CD4-positive, alpha-beta T cell treated with Interleukin-12 subunit alpha and Interleukin-12 subunit beta, for 1 hour (primary cell): ENCODE results near the gene KLK3.
"Not testable (repeated sequence)": the region's sequence is repeated elsewhere in the genome, so short reads cannot be mapped to it uniquely, and the experiment has no call there.

Experiments used
- DNase-seq: peaks from one replicate; pipeline ENCODE4 v3.0.0-alpha.2; 2020

The KLK3 gene

DNA sequence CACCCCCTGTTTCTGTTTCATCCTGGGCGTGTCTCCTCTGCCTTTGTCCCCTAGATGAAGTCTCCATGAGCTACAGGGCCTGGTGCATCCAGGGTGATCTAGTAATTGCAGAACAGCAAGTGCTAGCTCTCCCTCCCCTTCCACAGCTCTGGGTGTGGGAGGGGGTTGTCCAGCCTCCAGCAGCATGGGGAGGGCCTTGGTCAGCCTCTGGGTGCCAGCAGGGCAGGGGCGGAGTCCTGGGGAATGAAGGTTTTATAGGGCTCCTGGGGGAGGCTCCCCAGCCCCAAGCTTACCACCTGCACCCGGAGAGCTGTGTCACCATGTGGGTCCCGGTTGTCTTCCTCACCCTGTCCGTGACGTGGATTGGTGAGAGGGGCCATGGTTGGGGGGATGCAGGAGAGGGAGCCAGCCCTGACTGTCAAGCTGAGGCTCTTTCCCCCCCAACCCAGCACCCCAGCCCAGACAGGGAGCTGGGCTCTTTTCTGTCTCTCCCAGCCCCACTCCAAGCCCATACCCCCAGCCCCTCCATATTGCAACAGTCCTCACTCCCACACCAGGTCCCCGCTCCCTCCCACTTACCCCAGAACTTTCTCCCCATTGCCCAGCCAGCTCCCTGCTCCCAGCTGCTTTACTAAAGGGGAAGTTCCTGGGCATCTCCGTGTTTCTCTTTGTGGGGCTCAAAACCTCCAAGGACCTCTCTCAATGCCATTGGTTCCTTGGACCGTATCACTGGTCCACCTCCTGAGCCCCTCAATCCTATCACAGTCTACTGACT is at the start of gene KLK3:
TSS of gene KLK3 (plus strand) at position 280 of the 775 bp plus-strand sequence. CDS start at position 321, 41 bp downstream.
- DNase-seq: no peak

DNA sequence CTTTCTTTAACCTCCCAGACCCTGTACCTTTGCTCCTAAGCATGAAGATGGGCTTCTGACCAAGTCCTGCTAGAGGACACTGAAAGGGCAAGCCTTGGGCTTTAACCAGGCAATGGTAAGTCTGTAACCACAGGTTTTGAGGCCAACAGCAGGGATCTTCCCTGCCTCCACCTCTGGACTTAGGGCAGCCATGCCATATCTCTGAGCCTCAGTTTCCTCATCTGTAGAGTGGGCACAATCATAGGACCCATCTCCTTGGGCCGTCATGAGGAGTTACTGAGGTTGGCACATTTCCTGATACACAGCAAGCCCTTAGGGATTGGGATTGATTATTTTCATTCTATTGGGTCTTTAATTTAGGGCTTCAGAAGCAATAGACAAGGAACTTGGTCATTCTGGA is 45.9 kb upstream of the KLK3 start:
- DNase-seq: no peak

DNA sequence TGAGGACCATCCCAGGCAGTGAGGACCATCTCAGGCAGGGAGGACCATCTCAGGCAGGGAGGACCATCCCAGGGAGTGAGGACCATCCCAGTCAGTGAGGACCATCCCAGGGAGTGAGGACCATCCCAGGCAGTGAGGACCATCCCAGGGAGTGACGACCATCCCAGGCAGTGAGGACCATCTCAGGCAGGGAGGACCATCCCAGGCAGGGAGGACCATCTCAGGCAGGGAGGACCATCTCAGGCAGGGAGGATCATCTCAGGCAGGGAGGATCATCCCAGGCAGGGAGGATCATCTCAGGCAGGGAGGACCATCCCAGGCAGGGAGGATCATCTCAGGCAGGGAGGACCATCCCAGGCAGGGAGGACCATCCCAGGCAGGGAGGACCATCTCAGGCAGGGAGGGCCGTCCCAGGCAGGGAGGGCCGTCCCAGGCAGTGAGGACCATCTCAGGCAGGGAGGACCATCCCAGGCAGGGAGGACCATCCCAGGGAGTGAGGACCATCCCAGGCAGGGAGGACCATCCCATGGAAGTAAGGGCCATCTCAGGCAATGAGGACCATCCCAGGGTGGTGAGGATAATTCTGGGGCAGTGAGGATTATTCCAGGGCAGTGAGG is 43.0 kb upstream of the KLK3 start:
- DNase-seq: not testable (repeated sequence)

DNA sequence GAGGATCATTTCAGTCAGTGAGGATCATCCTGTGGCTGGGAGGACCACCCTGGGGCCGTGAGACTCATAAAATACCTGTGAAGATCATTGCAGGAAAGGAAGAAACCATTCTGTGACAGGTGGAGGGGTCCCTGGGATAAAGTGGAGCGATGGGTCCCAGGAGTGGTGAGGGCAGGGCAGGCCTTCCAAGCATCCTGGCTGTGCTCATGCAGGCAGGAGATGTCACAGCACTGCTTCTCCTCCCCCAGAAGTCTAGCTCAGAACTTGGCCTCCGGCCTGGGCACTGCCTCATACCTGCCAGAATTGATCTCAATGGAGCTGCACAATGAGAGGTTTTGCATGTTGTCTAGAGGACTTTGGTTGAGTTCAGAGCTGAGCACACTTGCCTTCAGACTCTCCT is 42.2 kb upstream of the KLK3 start:
- no peak for DNase-seq

DNA sequence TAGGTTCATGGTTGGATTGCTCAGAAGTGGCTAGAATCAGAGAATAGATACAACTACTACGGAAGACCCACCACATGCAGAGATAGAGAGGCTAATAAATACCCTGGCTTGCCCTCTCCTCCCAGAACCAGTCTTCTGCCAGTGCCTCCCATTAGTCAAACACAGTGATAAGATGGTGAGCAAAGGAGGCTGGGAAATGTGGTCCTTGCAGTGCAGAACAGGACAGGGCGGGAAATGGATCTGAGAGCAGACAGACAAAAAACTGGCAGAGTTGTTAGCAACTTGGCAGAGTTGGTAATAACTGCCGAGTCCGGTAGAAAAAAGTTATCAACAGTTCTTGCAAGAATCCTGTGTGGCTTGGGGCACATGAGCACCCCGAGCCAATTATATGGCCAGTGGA is 39.8 kb upstream of the KLK3 start:
- DNase-seq: no peak

DNA sequence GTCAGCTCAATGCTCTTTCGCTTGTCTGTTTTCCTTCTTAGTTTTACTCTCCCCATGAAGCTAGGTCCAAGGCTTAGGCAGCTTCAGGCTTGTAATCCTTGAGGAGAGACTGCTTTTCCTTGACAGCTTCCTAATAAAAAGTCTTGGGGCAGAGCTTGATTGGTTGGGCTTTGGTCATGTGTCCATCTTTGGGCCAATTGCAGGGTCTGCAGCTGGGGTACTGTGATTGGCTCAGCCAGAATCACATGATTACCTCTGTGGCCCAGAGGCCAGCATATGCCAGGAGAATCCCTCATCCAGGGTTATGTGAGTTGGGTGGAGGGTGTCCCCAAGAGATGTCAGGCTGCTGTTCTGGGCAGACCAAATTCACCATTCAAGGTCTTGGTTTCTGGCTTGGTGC is 39.3 kb upstream of the KLK3 start:
- no peak for DNase-seq

DNA sequence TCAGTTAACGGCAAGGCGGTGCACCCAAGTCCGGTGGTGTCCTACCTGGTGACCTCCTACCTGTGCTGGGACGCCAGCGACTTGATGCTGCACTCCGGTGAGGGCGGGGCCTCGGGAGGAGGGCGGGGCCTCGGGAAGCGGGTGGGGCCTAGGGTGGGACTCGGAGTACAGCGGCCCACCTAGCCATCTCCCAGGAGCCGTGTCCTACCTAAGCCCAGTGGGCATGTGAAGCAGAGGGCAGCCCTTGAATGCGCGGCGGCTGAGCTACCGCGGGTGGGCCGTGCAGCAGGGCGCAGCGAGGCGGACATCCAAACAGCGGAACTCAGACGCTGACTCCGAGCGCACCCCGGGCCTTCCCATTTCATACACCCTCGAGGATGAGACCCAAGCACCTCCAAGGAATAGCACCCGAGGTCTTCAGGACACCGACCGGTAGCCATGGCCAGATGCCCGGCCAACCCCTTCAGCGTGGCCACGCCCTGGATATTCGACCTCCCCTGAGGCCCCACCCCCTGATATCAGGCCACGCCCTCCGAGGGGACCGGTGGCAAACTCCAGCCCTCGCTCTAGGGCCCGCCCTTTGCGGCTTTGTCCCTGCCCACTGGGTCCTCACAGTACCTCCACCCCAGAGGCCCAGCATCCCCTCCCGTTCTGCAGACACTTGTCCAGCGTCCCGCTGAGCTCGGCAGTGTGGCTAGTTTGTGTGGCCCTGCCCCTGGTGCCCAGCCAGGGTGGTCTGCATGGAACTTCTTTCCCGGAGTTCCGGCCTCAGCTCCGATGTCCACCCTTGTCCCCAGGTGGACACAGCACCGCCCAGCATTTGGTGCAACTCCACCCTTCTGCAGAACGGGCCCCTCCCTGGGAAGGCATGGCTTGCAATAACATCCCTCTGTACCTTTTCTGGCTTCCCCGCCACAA is 36.5 kb upstream of the KLK3 start:
- DNase-seq: peak; percentile 38

DNA sequence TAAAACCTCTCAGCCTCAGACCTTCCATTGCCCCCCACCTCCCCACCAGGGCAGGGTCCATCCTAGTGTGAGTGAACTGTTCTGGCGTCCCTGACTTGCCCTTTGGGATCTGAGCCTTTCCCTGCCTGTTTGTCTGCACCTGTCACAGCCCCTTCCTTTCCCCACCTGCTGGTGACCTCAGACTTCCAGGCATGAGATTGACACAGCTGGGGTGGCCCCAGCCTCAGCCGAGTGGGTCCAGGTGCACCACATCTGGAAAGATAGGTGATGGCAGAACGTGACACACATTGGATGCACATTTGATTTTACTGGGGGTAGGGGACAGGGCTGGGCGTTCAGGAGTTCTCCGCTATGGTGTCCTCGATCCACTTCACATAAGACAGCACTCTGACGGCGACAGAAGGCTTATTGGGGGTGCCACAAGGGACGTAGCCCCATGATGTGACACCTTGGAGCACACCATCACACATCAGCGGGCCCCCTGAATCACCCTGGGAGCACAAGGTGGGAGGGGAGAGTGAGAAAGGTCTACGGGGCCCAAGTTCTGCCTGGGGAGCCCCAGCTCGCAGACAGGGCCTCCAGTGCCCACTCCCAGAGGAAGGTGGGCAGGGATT is 35.7 kb upstream of the KLK3 start:
- no peak for DNase-seq

DNA sequence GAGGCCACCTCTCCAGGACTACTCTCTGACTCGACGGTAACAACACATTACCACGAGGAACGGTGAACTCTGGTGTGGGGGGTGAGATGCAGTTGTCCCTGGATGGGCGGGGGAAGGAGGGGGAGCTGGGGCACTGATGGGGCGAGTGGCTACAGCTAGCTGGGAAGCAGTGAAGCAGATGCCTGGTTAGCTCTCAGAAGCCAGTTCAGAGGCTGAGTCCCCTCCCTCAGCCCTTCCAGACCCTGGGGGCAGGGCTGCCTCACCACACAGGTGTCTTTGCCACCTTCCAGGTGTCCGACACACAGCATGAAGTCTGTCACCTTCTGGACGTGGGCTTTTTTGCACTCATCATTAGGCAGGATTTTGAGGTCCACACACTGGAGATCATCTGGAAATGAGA is 35.1 kb upstream of the KLK3 start:
- DNase-seq: no peak

DNA sequence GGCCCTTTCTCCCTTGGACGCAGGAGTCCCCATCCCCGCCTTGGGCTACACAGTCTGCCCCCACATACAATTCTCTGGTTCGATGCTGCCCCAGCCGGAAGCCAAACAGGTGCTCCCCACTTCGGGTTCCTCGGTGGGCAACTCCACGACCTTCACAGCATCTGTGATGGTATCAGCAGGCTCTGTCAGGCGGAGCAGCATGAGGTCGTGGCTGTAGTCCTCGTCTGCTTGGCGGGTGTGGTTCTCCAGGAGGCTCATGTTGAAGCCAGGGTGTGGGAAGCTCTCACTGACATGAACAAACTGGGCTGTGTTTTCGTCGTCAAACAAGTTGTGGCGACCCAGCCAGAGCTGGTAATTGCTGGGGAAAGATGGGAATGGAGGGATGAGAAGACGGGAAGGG is 34.6 kb upstream of the KLK3 start:
- no peak for DNase-seq

DNA sequence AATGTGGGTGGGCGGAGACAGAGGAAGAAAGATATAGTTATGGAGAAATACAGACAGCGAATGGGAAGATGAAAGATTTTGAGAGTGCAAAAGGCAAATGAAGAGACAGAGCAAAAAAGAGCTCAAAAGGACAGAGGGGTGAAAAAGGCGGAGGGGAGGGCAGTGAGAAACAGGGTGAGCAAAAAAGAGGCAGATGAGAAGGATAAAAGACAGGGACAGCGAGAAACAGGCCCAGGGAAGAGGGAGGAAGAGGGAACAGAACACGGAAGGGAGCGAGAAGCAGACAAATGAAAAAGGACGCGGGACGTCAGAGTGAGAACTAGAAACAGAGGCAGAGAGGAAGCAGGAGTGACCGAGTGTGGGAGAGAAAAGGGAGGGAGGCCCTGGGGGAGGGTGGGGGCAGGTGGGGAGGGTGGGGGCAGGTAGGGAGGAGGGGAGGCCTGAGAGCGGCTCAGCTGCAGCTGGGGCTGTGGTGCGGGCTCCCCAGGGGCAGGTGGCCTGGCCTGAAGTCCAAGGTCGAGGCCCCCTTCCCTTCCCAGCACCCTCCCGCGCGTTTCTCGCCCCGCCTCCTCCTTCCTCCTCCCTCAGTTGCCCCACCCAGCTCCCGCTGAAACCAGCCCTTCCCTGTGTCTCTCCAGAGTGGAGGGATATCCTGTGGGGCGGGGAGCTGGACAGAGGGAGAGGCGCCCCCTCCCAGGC is 34.0 kb upstream of the KLK3 start:
- DNase-seq: no peak

DNA sequence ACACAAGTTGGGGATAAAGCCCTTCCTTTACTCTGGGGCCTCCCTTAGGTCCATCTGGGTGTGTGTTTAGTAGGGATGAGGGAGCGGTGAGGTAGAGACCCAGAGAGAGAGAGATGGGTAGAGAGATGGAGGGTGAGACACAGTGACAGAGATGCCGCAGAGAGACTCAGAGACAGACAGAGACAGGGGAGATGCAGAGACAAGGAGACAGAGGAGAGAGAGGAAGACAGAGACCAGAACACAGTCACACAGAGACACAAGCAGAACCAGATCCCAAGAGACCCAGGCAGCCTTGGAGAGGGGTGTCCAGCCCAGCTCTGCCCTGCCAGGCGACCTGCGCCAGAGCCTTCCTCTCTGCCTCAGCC is 33.5 kb upstream of the KLK3 start:
- no peak for DNase-seq

DNA sequence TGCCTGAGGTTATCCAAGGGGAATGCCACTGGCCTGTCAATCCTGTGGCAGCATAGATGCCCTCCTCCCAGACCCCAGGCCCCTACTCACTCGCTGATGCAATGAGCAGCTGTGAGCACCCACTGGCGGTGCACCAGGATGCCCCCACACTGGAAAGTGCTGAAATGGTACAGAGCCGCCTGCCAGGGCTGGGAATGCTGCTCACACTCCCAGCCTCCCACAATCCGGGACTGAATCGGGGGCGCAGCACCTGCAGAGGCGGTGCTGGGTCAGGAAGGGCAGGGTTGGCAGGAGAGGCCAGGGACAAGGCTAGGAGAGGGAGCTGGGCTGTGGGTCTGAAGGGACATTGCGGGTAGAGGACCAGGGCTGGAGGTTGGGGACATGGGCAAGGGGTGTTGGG is 33.1 kb upstream of the KLK3 start:
- no peak for DNase-seq

DNA sequence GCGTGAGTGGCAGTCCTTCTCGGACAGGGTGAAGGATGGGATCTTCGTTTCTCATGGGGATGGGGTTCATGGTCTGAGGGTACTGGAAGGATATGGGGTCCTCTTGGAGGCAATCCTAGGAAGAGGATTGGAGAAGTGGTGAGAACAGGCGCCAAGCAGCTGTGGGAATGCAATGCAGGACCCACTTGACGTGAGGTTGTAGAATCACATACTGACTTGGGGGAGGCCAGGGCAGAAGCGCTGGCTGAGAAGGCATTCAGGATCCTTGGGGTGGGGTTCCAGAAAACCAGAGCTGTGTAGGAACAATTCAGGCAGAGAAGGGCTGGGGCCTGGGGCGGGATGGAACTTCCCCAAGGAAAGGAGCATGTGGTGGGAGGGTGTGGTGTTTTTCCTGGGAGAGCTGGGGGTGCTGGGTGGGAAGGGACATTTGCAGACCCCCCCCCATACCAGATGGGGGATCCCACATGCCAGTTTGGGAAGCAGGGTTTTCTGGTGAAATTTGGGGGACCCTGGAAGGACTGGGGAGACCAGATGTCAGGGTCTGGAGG is 32.0 kb upstream of the KLK3 start:
- no peak for DNase-seq

DNA sequence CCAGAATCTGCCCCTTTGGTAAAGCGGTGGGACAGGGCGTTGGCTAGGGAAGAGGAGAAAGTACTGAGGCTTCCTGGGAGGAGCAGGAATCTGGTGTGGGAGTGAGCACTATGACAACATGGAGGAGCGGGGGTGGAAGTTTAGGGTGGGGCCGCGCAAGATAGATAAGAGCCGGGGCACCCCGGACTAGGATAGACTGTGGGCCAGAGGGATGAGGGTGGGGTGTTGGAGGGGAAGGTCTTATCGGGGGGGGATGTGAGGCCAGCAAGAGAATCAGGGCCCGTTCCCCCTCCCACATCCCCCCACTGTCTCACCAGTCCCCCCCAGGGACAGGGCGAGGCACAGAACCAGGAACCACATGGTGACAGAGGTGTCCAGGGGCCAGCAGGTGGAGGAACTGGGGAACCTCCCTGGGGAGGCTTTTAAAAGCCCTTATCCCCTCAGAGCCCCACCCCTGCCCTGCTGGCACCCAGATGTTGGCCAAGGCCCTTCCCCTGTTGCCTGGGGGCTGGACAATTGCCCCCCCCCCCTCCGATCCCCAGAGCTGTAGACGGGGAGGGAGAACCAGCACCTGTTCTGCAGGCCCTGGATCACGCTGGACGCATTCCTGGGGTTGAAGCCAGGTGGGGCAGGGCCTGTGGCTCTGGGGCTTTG is 31.2 kb upstream of the KLK3 start, which contains the start of gene KLK1:
TSS of gene KLK1 (minus strand) at position 399 of the 654 bp plus-strand sequence. CDS start at position 360, 39 bp downstream.
- DNase-seq: no peak

DNA sequence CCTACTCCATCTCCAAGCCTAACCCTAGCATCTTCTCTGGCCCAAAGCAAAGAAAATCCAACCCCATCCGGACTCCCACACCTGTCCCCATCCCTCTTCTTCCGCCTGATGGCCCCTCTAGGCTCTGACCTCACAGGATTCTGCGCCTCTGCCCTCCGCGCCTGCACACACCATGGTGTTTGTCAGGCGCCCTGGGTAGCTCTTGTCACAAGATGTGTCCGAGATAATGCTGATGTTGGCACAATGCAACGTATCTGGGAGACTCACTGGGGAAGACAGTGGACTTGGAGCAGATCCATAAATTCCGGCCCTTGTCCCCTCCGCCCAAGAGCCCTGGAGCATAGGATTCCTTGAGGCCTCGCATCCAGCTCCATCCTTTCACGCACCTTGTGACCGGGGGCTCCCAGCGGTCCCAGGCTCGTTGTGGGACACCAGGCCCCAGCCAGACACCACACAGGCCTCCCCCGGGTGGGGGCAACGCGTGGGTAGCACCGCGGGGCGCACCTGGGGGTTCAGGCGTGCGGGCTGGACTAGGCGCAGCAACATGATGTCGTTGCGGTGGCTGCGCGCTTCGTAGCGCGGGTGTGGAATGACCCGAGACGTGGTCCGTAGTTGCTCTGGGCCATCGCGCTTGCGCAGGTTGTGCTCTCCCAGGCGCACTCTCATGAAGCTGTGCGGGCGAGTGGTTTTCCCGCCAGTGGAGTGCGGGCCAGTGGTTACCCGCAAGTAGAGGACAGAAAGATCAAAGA is 28.0 kb upstream of the KLK3 start:
- no peak for DNase-seq

DNA sequence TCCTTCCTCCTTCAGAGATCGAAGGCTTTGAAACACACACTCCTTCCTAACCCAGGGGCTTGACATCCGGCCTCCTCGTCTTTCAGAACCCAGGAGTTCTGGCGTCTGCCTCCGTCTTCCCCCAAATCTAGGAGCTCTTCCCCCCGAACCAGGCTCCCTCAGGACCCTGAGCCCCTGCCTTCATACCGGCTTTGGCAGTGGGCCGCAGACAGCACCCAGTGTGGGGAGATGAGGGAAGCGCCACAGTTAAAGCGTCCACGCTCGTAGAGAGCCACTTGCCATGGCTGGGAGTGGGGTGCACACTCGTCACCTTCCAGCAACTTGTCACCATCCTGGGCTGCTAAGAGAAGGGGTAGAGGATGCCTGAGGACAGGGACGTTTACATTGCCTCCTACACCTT is 27.2 kb upstream of the KLK3 start:
- no peak for DNase-seq

DNA sequence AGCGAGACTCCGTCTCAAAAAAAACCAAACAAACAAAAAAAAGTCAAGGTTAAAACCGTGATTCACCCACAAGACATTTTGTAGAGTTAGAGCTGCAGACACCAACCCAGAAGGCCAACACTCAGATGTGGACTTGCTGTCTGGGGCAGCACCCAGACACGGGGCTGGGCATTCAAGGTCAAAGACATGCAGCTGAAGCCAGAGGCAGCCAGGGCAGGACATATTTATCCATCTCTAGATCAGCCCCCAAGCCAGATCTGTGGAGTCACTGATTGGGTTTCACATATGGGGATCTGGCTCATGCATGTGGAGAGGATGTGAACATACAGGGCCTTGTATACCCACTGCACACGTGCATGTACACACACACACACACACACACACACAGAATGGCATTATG is 24.9 kb upstream of the KLK3 start:
- no peak for DNase-seq

DNA sequence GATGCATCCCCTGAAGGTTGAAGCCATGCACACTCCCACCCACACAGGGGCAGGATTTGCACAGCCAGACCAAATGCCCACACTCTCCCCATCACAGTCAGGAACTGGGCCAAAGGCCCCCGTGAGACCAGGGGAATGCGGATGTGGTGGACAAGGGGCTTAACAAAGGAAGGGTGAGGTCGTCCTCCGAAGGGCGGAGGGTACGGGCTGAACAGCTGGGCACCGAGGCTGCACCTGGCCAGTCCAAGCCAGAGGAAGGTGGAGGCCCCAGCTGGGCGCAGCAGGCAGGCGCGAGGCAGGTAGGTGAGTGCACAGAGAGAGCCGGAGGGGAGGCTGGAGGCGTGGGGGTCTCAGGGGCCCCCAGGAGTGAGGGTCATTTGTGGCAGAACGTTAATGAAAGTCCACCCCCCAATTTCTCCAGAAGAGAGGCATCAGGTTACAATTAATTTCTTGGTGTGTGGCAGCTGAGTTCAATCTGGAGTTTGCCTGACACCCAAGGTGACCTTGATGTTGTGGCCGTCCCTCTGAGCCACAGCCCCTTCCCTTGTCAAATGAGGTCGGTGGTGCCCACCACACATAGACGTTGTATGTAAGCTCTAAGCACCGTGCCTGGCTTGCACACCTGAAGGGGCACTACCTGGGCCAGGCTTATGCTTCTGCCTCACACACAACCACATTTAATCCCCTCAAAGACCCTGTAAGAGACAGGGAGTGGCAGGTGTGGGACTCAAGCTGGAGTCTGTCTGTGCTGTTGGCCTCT is 24.3 kb upstream of the KLK3 start:
- no peak for DNase-seq

DNA sequence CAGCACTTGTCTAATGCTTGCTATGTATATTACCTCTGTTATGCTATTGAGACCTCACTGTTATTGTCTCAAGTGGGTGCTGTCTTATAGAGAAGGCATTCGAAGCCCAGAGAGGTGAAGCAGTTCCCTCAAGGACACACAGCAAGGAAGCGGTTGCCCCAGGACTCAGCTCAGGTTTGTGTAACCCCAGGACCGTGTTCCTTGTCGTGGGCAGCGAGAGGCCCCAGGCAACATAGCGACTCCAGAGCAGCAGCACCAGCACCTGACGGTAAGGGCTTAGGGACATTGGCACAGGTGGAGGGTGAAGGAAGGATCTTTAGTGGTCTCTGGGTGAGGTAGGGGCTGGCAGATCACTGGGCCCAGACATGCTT is 23.7 kb upstream of the KLK3 start:
- DNase-seq: no peak
